Measurements from ENCODE around the gene RNF39. TPM values are rescaled to one million over a fixed set of nuclear protein-coding genes. Genes with fewer than 3 reads are reported as not detected.

The RNF39 gene
- total and polyA plus RNA-seq, 2 of the 13 experiments (the other 11 are each of a cell fraction or from before 2014, with no cell fraction given), result 0.13 to 1.8 TPM

DNA sequence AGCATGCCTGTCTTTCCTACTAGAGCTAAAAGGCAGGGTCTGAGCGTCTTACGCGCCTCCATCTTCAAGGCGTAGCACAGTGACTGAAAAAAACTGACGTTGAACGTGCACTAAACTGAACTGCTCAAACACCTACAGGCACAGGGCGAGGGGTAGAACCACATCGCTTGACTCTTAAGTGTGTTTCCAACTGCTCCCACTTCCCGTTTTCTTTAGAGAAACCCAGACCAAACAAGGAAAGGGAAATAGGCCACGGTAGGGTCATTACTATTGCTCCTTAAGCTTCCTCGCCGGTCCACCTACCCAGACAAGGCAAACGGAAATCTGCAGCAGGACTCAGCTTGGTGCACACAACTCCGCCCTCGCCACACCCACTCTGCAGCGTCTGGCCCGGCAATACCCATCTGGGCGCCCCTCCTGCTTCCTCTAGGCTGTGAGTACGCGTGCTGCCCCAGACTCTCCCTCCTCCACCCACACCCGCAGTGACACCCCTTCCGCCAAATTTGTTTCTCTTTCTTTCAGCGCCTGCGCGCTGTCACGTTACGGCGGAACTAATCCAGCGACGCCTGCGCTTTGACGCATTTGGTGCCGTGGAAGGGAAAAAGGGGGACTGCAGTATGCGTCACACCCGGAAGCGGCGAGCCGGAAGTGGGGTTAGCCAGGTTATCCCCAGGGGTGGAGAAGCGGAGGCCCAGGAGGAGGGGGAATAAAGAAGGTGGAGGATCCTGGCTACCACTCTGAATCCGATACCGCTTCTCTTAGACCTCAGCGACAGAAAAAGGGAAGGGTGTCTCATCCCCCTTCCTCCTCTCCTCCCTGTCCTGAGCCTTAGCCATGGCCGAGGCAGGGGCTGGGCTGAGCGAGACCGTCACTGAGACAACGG lies 8.8 kb downstream of the RNF39 start, which contains the start of gene PPP1R11 (continued):
- TF ChIP-seq, protein P1, sequence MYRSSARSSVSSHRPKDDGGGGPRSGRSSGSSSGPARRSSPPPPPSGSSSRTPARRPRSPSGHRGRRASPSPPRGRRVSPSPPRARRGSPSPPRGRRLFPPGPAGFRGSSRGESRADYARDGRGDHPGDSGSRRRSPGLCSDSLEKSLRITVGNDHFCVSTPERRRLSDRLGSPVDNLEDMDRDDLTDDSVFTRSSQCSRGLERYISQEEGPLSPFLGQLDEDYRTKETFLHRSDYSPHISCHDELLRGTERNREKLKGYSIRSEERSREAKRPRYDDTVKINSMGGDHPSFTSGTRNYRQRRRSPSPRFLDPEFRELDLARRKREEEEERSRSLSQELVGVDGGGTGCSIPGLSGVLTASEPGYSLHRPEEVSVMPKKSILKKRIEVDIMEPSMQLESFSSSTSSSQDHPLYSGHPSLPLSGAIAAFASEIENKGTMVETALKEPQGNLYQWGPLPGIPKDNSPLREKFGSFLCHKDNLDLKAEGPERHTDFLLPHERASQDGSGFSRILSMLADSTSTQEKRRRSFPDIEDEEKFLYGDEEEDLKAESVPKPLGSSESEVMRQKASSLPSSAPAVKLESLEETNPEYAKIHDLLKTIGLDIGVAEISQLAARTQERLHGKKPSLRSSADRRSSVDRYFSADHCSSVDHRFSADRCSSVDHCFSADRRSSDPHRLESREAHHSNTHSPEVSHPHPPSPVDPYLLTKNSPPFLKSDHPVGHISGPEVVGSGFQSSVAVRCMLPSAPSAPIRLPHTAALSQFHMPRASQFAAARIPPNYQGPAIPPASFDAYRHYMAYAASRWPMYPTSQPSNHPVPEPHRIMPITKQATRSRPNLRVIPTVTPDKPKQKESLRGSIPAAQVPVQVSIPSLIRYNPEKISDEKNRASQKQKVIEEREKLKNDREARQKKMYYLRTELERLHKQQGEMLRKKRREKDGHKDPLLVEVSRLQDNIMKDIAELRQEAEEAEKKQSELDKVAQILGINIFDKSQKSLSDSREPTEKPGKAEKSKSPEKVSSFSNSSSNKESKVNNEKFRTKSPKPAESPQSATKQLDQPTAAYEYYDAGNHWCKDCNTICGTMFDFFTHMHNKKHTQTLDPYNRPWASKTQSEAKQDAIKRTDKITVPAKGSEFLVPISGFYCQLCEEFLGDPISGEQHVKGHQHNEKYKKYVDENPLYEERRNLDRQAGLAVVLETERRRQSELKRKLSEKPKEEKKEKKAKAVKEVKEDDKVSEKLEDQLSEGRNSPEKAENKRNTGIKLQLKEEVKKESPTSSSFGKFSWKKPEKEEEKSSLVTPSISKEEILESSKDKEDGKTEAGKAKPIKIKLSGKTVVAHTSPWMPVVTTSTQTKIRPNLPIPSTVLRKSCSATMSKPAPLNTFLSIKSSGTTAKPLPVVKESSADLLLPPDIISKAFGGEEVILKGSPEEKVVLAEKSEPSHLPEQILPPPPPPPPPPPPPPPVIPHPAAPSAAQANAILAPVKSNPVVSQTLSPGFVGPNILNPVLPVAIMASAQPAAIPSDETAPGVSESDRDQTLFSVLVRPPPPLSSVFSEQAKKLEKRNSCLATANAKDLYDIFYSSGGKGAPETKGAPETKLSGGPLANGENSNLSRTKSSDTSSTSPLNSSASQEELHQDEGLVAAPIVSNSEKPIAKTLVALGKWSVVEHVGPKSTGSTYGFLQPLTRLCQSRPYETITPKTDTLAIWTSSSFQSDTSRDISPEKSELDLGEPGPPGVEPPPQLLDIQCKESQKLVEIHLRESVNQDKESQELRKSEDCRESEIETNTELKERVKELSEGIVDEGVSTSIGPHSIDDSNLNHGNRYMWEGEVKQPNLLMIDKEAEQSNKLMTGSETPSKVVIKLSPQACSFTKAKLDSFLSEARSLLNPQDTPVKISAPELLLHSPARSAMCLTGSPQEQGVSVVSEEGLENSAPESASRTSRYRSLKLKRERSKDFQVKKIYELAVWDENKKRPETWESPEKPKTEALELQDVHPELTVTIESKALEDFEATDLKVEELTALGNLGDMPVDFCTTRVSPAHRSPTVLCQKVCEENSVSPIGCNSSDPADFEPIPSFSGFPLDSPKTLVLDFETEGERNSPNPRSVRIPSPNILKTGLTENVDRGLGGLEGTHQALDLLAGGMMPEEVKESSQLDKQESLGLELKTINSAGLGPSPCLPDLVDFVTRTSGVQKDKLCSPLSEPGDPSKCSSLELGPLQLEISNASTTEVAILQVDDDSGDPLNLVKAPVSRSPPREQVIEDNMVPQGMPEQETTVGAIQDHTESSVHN (CRISPR knock-in tag; IDR thresholded peaks at IDR 0.05), result no peak
- TF ChIP-seq SRY (CRISPR knock-in tag; IDR thresholded peaks at IDR 0.05) (peak; percentile 37; the same call in 1 of the 2 replicates), CBX5 (CRISPR knock-in tag; IDR thresholded peaks at IDR 0.05; ENCODE audit: borderline replicate concordance) (peak; percentile 74; the same call in 1 of the 2 replicates), ZNF550 (CRISPR knock-in tag; IDR thresholded peaks at IDR 0.05; ENCODE audit: borderline replicate concordance) (no peak), POLR2AphosphoS2 (IDR thresholded peaks at IDR 0.05; ENCODE audit: low read depth, low read length) (0 out of 2 replicates have a peak, but pooled peaks have one; percentile 33), THYN1 (CRISPR knock-in tag; IDR thresholded peaks at IDR 0.05; ENCODE audit: borderline replicate concordance, low read depth) (peak; percentile 87; the same call in 1 of the 2 replicates), ZNF432 (CRISPR knock-in tag; IDR thresholded peaks at IDR 0.05; ENCODE audit: borderline replicate concordance) (no peak), ZNF816 (CRISPR knock-in tag; IDR thresholded peaks at IDR 0.05; ENCODE audit: borderline replicate concordance) (no peak), FOXK2 (IDR thresholded peaks at IDR 0.05) (peak; percentile 80; the same call in 1 of the 2 replicates), PCBP2 (optimal IDR thresholded peaks at IDR 0.05; ENCODE audit: low read depth, low read length, poor library complexity, severe bottlenecking) (no peak), ZFP1 (CRISPR knock-in tag; IDR thresholded peaks at IDR 0.05) (peak; percentile 73; the same call in 1 of the 2 replicates), SALL2 (CRISPR knock-in tag; IDR thresholded peaks at IDR 0.05) (peak; percentile 92), GFI1 (CRISPR knock-in tag; IDR thresholded peaks at IDR 0.05; ENCODE audit: borderline replicate concordance) (peak; percentile 86; the same call in 1 of the 2 replicates), ZNF256 (CRISPR knock-in tag; conservative IDR thresholded peaks at IDR 0.05) (0 out of 2 replicates have a peak, but pooled peaks have one; percentile 22), NR2F1 (CRISPR knock-in tag; IDR thresholded peaks at IDR 0.05) (peak; percentile 75 to 80), ZNF136 (CRISPR knock-in tag; IDR thresholded peaks at IDR 0.05; ENCODE audit: low read depth) (peak; percentile 85; the same call in 1 of the 2 replicates), ZNF761 (CRISPR knock-in tag; conservative IDR thresholded peaks at IDR 0.05) (0 out of 2 replicates have a peak, but pooled peaks have one; percentile 77), RELA (CRISPR knock-in tag; IDR thresholded peaks at IDR 0.05) (0 out of 2 replicates have a peak, but pooled peaks have one; percentile 71), ZNF776 (CRISPR knock-in tag; IDR thresholded peaks at IDR 0.05) (no peak; the same call in 1 of the 2 replicates), EHMT2 (IDR thresholded peaks at IDR 0.05; ENCODE audit: borderline replicate concordance, low read depth, low read length) (no peak; the same call in 1 of the 2 replicates), ZZZ3 (CRISPR knock-in tag; IDR thresholded peaks at IDR 0.05; ENCODE audit: borderline replicate concordance) (no peak; the same call in 1 of the 2 replicates), ELF1 (CRISPR knock-in tag; IDR thresholded peaks at IDR 0.05) (peak; percentile 100)

Data from HepG2 (cell line).